HG03280 (cell line): ENCODE measurements around the gene TPPP2.

Source experiments
- ATAC-seq: cut with Tn5 transposase; IDR thresholded peaks from one replicate; pipeline ENCODE4 v1.9.1; 2021; ENCODE audit warnings: mild to moderate bottlenecking, moderate library complexity; ENCODE audit not compliant: unreplicated experiment

TPPP2 gene

DNA sequence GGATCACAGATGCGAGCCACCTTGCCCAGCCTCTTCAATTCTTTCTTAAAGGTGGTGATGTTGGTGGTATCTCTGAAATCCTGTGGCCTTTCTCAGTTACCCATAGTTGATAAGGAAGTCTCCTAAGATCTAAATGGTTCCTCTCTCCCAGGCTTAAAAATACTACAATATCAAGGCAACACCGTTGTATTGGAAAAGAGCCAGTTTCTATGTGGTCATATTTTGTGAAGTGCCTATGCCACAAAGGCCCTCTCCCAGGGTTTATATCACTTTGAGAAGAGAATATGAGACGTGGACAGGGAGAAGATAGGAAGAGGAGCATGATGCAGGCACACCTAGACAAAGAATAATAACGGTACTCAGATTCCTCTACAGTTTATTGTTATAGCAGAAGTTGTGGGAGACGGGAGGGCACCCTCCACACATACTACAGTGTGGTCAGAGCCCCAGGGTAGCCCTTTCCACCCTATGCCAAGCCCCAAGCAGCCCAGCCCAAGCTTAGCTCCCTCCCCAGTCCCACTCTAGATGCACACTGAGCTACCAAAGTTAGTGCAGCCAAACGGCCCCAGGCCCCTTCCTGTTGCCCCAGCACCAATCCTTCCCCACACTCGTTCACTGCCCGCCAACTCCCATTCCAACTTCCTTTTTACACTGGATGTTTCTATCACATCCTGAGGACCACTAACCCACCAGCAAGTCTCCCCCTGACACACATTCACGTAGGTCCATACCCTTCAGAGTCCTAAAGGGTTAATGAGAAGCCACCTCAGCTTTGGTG, 13.4 kb upstream of the TPPP2 start:
- no peak for ATAC-seq

DNA sequence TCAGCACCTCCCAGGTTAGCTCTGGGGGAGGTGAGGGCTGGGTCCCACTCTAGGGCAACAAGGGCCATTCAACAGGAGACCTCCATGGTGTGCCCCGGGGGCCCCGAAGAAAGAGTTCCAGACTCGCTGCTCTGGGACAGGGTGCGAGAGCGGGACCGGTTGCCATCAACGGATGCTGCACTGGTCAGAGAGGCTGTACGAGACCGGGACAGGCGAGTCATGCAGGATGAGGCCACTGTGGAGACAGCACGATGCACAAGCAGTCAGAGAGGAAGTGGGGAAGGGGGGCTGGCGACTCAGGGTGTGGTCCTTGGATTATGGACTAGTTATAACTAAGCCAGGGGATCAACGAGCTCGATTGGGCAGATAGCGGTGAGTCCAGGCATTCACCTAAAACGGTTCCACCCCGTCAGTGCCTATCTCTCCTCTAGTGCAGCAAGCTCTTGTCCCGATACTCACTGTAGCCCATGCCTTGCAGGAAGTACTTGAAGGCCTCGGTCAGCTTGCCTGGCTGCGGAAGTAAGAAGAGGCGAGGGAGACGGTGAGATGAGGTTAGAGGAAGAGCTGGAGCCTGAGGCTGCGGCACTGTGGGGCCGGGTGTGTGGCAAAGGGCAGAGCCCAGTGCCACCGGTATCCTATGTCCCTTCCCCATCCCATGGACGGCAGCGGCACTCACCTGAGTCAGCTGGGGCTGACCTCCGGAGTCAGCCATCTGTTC, 12.3 kb upstream of the TPPP2 start:
- no peak for ATAC-seq

DNA sequence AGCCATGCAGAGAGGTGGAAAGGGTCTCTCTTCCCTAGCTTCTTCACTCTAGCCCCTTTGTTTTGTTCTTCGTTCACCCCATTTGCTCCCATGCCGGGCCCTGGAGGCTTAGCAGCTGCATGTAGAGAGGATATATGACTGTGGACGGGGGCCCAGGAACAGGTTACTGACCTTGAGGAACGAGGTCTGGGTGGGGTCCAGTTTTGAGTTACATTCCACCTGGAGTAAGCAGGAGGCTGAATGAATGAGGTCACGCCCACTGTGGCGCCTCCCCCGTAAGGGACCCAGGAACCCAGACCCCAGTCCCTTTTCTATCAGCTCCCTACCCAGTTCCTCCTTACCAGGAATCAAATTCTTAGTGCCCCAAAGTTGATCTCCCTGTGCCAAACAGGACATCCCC, 11.7 kb upstream of the TPPP2 start:
- ATAC-seq = no peak

DNA sequence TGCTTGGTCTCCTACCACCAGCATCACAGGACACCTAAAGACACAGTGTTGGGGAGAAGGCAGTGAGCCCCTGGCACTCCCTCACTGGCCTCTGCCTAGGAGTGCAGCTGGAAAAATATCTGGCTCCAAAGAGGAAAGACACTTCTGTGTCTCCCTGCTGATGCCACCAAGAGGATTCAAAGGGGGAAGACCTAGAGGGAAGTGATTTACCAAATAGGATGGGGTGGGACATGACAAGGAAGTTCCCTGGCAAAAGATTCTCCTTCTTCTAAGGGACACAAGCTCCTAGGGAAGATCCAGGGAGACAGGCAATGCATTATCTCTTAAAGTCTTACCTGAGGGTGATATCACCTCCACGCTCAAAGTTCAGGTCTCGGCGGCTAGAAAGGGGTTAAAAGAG, 11.2 kb upstream of the TPPP2 start:
- ATAC-seq = no peak

DNA sequence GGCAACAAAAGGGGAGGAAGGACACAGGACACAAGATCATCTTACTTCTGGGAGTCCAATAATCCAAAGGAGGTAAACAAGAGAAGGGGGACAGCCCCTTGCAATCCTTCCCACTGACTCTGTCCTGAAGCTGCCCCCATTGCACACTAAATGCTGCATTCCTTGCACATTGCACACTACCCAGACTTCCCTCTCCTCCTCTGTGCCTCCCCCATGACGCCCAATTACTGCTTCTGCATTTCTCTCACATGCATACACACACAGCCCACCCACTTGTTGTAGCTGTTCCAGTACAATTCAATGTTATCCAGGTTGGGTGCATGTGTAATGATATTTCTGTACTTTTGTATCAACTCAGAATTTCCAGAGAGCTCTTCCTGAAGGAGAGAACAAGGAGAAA, 10.7 kb upstream of the TPPP2 start:
- ATAC-seq = no peak

DNA sequence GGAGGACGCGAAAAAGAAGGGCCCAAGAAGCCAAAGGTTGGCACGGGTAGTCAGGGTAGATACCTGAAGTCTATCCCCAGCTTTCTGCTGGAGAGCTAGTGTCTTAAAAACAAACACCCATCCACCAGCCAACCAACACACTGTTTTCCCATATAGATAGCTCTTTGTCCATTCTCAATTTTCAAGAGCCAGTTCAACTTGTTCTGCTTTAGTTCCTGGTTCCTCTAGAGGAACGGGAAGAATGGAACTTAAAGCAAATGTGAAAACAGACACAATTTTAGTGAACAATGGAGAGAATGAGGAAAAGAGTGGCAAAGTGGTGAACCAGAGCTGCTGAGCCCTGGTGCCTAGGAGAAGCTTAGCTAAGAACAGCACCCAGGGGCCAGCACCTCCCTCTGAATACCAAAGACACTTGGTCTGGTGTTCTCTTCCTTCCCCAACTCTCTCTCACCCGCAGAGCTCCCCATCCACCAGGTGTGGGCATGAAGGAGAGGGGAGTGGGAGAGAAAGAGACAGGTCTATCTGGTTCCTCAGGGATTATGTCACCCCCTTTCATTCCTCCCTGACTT, 9.0 kb upstream of the TPPP2 start:
- no peak for ATAC-seq

DNA sequence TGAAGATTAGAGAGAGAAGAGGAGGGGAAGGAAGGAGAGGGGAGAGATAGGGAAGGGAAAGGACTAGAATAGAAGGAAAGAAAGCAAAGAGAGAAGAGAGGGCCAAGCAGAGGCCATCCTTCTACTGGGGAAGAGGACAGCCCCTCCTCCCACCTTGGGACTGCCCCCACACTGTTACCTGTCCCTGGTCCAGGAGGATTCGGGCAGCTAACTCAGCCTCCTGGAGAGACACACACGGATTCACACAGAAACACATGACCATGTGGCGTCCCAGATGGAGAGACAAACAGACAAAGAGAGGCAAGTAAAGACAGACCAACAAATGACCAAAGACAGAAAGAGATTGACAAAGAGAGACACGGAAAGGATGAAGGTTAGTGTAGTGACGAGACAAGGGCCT, 7.3 kb upstream of the TPPP2 start:
- ATAC-seq = no peak

DNA sequence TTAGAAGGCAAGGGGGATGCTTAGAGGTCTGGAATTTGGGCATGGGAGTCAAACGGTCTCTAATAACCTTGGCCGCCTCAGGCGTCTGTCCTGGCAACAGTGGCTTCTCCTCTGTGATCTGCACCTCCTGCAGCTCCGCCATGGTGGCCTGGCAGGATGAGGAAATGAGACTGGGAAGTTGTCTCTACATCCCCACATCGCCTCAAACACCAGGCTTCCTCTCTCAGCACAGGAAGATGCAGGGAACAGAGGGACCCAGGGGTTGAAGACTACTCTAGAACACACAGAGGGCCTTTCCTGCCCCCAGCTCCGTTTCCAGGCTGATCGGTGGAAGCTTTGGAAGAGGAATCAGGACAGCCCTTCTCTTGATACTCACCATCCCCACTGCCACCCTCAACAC, 6.8 kb upstream of the TPPP2 start:
- ATAC-seq = no peak

DNA sequence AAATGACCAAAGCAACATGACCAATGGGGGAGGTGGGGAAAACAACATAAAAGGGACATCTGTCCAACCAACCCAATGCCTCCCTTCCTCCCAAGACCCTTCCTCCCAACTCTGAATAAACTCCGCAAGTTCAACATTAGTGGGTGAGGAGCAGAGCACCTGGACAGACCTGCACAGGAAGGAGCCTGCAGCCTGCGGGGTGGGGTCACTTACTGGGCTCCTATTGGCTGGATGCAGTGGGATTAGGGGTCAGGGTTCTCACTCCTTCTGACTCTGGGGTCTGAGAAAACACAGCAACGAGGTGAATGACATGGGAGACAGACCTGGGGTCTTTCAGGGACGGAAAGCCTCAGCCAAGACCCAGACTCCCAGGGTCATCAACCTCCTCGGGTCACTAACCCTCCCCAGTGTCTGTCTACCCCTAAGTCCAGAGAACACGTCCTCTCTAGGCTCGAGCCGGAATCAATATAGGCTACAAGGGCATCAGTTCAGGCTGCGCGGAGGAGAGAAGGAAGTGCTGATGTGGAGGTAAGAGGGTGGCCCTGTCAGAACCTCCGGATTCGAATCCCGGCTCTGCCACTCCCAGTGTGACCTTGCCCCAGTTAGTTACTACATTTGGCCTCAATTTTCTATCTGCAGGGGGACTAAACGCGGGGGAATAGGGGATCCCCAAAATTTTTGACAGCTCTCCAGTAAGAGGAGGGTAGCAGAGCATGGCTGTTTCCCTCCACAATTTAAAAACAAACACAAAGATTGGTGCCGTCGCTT, 6.0 kb upstream of the TPPP2 start:
- ATAC-seq = no peak

DNA sequence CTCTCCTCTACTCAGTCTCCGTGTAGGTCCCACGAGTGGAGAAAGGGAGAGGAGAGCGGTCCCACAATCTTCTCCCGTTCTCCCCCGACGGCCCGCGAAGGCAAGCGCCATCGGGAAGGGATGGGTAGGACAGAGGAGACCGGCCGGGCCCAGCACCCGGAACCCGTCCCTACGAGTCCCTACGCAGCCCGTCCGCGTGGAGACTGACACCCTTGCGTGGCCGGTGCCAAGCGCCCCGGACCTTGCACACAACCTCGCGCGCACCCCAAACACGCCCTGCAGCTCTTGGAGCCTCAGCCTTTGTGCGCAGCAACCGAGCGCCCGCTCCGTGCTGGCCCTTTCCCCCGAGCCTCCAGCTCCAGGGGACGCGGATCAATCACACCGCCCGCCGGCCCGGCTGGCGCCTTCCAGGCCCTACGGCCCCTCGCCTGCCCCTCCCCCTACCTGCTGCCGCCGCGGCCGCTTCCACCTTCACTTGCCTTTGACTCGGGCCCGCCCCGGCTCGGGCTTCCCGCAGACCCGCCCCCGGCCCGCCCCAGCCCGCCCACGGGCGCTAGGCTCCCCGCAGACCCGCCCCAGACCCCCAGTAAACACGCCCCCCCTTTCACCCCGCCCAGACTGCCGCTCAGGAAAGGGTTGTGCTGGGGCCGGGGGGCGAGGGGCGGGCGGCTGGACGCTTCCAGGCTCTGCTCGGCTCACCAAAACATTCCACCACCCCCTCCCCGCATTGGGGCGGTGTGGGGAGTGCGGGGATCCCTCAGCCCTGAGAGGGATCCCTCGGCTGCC, 5.2 kb upstream of the TPPP2 start, which contains the start of gene NDRG2:
Gene NDRG2, minus strand, starts transcription at position 477 of the 786 bp plus-strand sequence. CDS start 1,746 bp downstream, outside the sequence.
- no peak for ATAC-seq

DNA sequence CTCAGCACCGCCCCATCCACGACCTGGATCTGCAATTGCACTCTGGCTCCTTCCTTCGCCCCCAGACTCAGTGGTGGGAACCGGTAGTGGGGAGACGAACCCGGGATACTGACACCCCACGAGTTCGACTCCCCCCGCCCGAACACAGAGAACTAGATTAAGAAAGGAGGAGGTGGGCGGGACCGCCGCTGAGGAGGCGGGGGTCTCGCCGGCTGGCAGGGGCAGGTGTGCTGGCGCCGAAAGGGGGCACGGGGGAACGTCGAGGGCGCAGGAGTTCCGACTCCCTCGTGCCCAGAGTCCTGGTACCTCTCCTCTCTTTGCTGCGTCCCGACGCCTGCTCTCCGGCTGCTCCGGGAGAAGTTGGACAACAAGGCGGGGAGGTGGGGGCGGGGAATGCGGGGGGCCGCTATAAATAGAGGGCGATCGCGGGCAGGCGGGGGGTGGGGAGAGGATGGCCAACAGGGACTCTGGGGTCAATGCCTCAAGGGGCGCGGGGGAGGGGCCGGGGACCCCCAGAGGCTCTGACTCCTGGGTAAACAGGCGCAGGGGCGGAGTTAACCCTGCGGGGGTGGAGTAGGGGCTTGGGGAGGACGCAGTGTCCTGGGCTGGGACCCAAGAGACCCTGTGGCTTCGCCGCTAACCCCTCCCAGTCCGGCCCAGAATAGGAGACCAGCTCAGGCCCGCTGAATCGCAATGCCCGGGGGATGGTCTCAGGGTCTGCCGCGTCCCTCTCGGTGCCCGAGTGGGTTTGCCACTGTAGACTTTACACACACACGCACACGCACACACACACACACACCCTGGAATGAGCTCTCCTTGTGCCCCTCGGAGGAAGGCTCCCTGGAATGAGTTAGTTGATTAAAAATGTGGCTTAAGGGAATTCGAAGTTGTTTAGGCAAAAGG, 4.4 kb upstream of the TPPP2 start:
- no peak for ATAC-seq

DNA sequence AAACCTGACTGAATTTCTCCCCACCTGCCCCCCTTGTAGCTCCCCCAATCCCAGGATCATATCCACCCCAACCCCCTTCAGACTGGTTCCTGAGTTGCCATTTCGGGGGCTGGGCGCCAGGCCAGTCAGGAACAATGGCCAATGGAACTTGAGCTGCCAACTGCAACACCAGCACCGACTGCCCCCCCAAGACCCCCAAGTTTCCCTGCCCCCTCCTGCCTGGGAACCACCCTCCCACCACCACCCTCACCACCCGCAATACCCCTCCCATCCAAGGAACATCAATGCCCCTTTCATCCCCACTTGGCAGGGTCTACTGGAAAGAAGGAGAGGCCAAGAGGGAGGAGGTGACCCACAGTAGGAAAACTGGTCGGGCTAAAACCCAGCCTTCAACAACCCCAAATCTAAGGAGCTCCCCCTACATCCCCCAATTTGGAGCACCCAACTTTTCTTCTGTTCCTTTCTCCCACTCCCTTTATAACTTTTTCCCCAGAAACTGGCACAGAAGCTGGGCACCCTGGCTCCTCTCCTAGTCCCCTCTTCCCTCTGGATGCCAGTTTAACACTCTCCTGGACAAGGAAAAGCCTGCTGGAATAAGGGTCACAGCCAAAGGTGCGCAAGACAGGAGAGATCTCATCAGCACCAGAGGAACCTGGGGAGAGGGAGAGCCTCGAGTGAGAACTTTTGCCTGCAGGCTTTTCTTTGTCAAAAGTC, 3.6 kb upstream of the TPPP2 start:
- ATAC-seq = no peak

DNA sequence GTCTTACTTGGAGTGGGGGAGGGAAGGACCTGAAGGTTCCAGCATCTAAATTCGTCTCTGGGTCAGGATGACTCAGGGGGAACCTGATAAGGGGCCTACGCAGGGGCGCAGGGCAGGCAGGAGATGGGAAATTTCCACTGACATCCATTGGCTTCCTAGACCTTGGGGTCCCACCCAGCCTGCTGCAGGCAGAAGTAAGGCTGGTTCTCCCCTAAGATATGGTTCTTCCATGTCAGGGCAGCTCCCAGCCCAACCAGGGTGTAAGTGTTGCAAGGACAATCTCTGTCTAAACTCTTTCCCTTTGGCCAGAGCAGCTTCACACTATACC, 3.1 kb upstream of the TPPP2 start:
- no peak for ATAC-seq

DNA sequence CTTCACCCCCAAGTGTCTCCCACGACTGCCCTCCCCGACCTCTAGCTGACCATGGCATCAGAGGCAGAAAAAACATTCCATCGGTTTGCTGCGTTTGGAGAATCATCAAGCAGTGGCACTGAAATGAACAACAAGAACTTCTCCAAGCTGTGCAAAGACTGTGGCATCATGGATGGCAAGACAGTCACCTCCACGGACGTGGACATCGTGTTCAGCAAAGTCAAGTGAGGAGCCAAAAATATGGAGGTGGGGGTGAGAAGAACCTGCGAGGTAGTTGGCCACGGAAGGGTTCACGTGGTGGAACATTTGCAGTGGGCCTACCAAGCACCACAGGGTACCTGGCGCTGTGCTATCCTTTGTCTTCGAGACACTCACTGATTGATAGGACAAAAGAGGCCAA, 514 bp downstream of the TPPP2 start:
- ATAC-seq = no peak

DNA sequence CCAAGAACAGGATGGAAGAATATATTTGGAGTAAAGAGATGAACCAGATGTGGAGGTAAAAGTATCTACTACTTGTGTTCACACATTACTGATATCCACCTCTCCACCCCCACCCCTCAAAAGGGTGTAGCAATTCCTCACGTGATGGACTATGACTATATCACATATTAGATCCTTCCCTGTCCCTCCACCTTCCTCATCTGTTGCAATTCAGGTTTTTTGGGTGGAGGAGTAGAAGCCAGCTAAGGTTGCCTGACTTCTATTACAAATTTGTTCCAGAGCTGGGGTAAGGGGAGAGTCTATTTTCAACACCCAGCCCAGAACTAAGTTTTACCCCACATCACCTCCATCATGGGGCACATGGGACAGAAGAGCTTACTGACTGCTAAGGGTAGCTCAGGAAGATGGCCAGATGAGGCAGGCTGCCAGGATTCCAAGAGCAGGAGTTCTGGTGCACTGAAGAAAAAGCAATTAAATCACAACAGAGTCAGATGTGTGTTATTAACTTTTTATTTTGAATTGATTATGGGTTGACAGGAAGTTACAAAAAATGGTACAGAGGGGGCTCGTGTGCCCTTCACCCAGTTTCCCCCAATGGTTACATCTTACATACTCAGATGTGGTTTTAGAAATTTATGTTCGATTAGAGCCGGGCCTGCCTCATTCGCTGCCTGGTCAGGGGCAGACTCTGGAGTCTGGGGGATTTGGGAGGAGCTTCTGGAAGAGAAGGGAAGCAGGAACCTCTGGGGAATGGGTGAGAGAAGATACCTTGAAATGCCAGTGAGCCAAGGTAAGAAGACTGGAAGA, 2.5 kb downstream of the TPPP2 start:
- no peak for ATAC-seq

DNA sequence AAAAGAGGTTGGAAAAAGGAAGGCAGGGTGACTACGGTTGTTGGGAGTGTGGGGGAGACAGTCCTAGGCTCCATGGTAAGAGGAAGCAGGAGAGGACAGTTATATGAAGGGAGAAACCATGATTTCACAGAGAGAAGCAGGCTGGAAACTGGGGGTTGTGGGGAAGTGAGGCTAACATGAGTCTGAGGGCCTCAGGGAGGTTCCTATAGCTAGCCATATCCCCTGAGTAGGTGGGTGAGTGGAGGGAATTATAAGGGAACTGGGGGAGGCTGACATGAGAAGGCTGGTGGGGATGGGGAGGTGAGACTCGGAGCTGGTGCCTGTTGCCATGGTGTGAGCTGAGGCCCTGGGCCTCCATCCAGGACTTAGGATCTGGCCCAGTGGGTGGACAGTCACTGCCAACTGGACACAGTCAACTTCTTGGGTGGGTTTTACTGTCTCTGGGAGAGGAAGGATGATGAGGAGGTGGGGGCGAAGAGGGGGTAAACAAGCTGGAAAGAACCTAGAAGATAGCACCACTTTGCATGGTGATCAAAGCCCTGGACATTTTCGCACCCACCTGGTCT, 3.2 kb downstream of the TPPP2 start:
- no peak for ATAC-seq

DNA sequence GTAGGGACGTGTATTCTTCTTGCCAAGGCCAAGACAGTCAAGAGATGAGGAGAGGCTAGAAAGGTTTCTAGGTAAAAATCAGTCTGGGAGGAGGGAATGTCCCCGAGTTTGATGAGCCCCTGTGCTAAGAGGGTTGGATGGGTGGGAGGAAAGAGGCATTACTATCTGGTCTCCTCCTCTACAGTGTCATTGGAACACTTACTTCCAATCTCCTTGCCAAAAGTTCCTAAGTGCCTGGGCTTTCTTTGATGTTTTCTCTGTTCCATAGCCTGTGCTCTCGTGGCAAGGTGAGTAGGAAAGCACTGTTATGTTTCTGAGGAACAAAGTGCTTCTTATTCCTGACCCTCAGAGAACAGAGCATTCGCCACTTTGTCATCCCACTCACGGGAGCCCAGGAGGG, 4.7 kb downstream of the TPPP2 start, which contains the start of gene RNASE13:
Gene RNASE13, minus strand, starts transcription at position 101 of the 400 bp plus-strand sequence. CDS start 519 bp downstream, outside the sequence.
- ATAC-seq = no peak

DNA sequence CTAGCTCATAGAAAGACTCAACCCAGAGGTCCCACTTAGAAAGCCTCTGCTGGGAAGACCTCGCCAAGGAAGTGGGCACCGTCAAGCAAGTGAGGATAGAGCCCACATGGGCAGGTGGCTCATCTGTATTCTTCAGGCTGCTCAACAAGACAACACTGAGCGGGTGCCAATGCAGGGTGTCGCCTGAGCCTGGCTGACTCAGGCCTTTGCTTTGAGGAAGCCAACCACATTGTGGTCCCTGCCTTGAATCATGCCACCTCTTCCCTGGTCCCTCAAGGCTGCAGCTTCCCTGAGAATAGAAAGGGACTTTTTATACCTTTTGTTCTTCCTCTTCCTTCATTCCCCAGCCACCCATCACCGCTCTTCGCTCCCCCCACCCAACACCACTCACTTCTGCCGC, 6.7 kb downstream of the TPPP2 start:
- no peak for ATAC-seq
